GM12878 (cell line): ENCODE results near the gene FAM89B. TPM values are rescaled to one million over a fixed set of nuclear protein-coding genes. Genes with fewer than 3 reads are reported as not detected.

Experiments
- ATAC-seq: fragments of 200-7000 bp; cut with Tn5 transposase; 3 replicates; pipeline ENCODE4 v1.9.1; 2020; ENCODE audit warnings: mild to moderate bottlenecking, moderate library complexity
- BruUV-seq: library from RNA; stranded (reverse); fragments of 400-500 nt; replicated peaks from 2 replicates; lab custom pipeline; 2021; lab: Mats Ljungman, UMichigan
- CTCF ChIA-PET: fragments of 300-600 bp; sonication (Branson Sonifier 250); formaldehyde crosslinking; extraction: SDS; loops from one replicate; lab custom pipeline; 2021; ENCODE audit warnings: inconsistent platforms; lab: Yijun Ruan, JAX
- POLR2A ChIA-PET: fragments of 350-600 bp; formaldehyde crosslinking; extraction: SDS; loops from one replicate; lab custom pipeline; 2021; ENCODE audit warnings: inconsistent platforms; lab: Charles Lee
- RAD21 ChIA-PET: fragments of 300-600 bp; sonication (Branson Sonifier 250); formaldehyde crosslinking; loops from one replicate; lab custom pipeline; 2023; ENCODE audit warnings: antibody characterized with exemption; ENCODE audit not compliant: unreplicated experiment; lab: Charles Lee
- SMC1A ChIA-PET: fragments of 300-600 bp; sonication (Branson Sonifier 250); formaldehyde crosslinking; loops from one replicate; lab custom pipeline; 2023; ENCODE audit not compliant: unreplicated experiment, uncharacterized antibody; lab: Charles Lee
- DNase-seq: peaks from one replicate; pipeline ENCODE4 v3.0.0-alpha.2; 2011; ENCODE audit warnings: low read depth, low spot score
- FAIRE-seq: peaks from 3 replicates; lab custom pipeline; 2011; peaks lifted over from hg19 to GRCh38; lab: Jason Lieb, UNC
- H2AFZ ChIP-seq: 2 replicates; pipeline ENCODE4 v1.6.0; 2011; ENCODE audit warnings: low read depth, low read length, control low read depth; ENCODE audit not compliant: control insufficient read depth
- H3K27ac ChIP-seq: 2 replicates; pipeline ENCODE4 v1.5.1; 2011; ENCODE audit warnings: control low read depth; ENCODE audit not compliant: control insufficient read depth, insufficient read depth
- H3K27me3 ChIP-seq, 2 experiments: replicated peaks in 1 of 2; 2 replicates each; pipeline versions ENCODE4 v1.6.0 to v1.6.1; 2011; ENCODE audit warnings: low read length in 1 of 2; ENCODE audit not compliant: control insufficient read depth in 2 of 2, insufficient read depth in 2 of 2
- H3K36me3 ChIP-seq, 2 experiments: 2 replicates each; pipeline ENCODE4 v1.5.1; 2011; ENCODE audit warnings: low read length in 1 of 2; ENCODE audit not compliant: control insufficient read depth in 2 of 2, insufficient read depth in 2 of 2
- H3K4me1 ChIP-seq: 2 replicates; pipeline ENCODE4 v1.6.1; 2011; ENCODE audit warnings: mild to moderate bottlenecking, low read length, moderate library complexity, mixed read lengths; ENCODE audit not compliant: control insufficient read depth, insufficient read depth
- H3K4me2 ChIP-seq: 2 replicates; pipeline ENCODE4 v1.6.0; 2011; ENCODE audit warnings: control low read depth; ENCODE audit not compliant: control insufficient read depth, insufficient read depth
- H3K4me3 ChIP-seq: fragments of 200-600 bp; sonication (generic); 2 replicates; pipeline ENCODE4 v1.5.1; 2016
- H3K79me2 ChIP-seq: 2 replicates; pipeline ENCODE4 v1.6.0; 2011; ENCODE audit warnings: low read length; ENCODE audit not compliant: control insufficient read depth, insufficient read depth
- H3K9ac ChIP-seq: 2 replicates; pipeline ENCODE4 v1.8.0; 2011; ENCODE audit warnings: low read length, control low read depth, mixed read lengths; ENCODE audit not compliant: control insufficient read depth, insufficient read depth
- H3K9me3 ChIP-seq: replicated peaks from 3 replicates; pipeline ENCODE4 v1.5.1; 2011; ENCODE audit warnings: mild to moderate bottlenecking, low read length; ENCODE audit not compliant: control insufficient read depth, insufficient read depth
- H4K20me1 ChIP-seq: 2 replicates; pipeline ENCODE4 v1.6.0; 2011; ENCODE audit not compliant: control insufficient read depth, insufficient read depth
- ATF2 ChIP-seq: IDR thresholded peaks from 2 replicates; pipeline ENCODE4 v1.6.1; 2012; ENCODE audit warnings: low read length, inconsistent platforms
- CUX1 ChIP-seq: IDR thresholded peaks from 2 replicates; pipeline ENCODE4 v1.6.1; 2012; ENCODE audit warnings: improper control_type of control experiment, low read depth, low read length; ENCODE audit not compliant: insufficient replicate concordance
- MLLT1 ChIP-seq: fragments of 450-650 bp; IDR thresholded peaks from 2 replicates; pipeline ENCODE4 v1.6.1; 2016; ENCODE audit warnings: mild to moderate bottlenecking
- NR2F1 ChIP-seq: fragments of 450-650 bp; conservative IDR thresholded peaks from 2 replicates; pipeline ENCODE4 v1.6.1; 2017; ENCODE audit warnings: mild to moderate bottlenecking
- PAX5 ChIP-seq: IDR thresholded peaks from 2 replicates; pipeline ENCODE4 v1.6.1; 2011; ENCODE audit warnings: low read depth, low read length, borderline replicate concordance
- PML ChIP-seq: IDR thresholded peaks from 2 replicates; pipeline ENCODE4 v1.6.1; 2012; ENCODE audit warnings: low read length, inconsistent platforms
- POLR2A ChIP-seq: IDR thresholded peaks from 2 replicates; pipeline ENCODE4 v1.6.1; 2011; ENCODE audit warnings: low read depth, mild to moderate bottlenecking, low read length
- WGBS: methylation state at CpG from one replicate; pipeline ENCODE4 v1.1.6; 2016; ENCODE audit warnings: low lambda C conversion rate; ENCODE audit not compliant: insufficient replicate concordance, insufficient coverage; ENCODE audit errors: missing lambda C conversion rate; 5-methylcytosine and 5-hydroxymethylcytosine counted together
- in situ Hi-C: fragments of 300-500 bp; cut with MboI; formaldehyde crosslinking; loops from 9 replicates; pipeline ENCODE4 v1.14.3; 2018; ENCODE audit warnings: mixed read lengths
- intact Hi-C: fragments of 100-400 bp; cut with micrococcal nuclease; formaldehyde crosslinking; loops from one replicate; pipeline ENCODE4 v1.14.2; 2022; ENCODE audit not compliant: unreplicated experiment
- polyA plus RNA-seq, 11 experiments: library from polyadenylated mRNA; depleted of rRNA in 4 of 11; unstranded in 6 of 11; stranded (reverse) in 5 of 11; fragments of >200 nt; fragmentation: Nextera tagmentation in 4 of 11; fragmentation: Illumina TruSeq in 1 of 11; extraction: Ambion mirVana in 4 of 11; extraction: Trizol in 1 of 11; gene quantifications; 1 replicate in 1 of 11; 2 replicates in 10 of 11; pipeline versions ENCODE4 v1.2.1 to v1.2.3, GENCODE V29; 2011 to 2016; ENCODE audit warnings: inconsistent platforms in 2 of 11, missing spikeins in 2 of 11, low read depth in 1 of 11
- total RNA-seq, 4 experiments: library from RNA; depleted of rRNA in 3 of 4; stranded (reverse); fragments of >200 nt in 3 of 4; fragmentation: Illumina TruSeq in 1 of 4; extraction: Trizol in 1 of 4; gene quantifications; 2 replicates each; pipeline versions ENCODE4 v1.2.1 to v1.2.3, GENCODE V29; 2013 to 2021

FAM89B gene
- total and polyA plus RNA-seq, 10 of the 15 experiments (the other 5 are each of a cell fraction or from before 2014, with no cell fraction given): 0.34 to 36.7 (median 9.8) TPM

GRCh38 chr11:65579291-65579690 is 7.0 kb downstream of the FAM89B start (continued):
- no peak for TF ChIP-seq CUX1
- TF ChIP-seq ATF2: no peak

- ATAC-seq: no peak
- H3K4me1 ChIP-seq: peaks cover 13% of the 10 kb centered on the region
- WGBS: 97% methylated on average over 19 of the region's 19 CpGs
- H3K9ac ChIP-seq: no peak overlapping the region
- no peak overlapping the region for H2AFZ ChIP-seq
- H3K27me3 ChIP-seq: no peaks in the 10 kb centered on the region
- CTCF ChIA-PET: interaction anchor here (0.8 to 5.7 kb wide), 2 partner anchors 8 to 10 kb away, joined by 3 to 130 read pairs; partner anchors contain the start of gene ZNRD2
- H3K4me3 ChIP-seq: no peak overlapping the region
- H4K20me1 ChIP-seq: no peaks in the 10 kb centered on the region; the same call in 1 of the 2 replicates
- peaks cover 9 to 17% of the 10 kb centered on the region in 2 experiments; a peak in 3 of 4 replicates for H3K36me3 ChIP-seq
- RAD21 ChIA-PET: no interaction called here
- DNase-seq: no peak
- H3K9me3 ChIP-seq: no peaks in the 10 kb centered on the region
- FAIRE-seq: no peak
- H3K79me2 ChIP-seq: peaks cover 38% of the 10 kb centered on the region
- POLR2A ChIA-PET: interaction anchor here (0.6 kb wide), 1 partner anchor 209 kb away, joined by 4 read pairs; no protein-coding TSS in a partner anchor
- in situ Hi-C loops (no loop called here), intact Hi-C loops (no loop called here)
- no peak overlapping the region for H3K27ac ChIP-seq
- no peak overlapping the region for H3K4me2 ChIP-seq
- SMC1A ChIA-PET: no interaction called here
- TF ChIP-seq NR2F1: peak; percentile 33; the same call in 1 of the 2 replicates
- peak; percentile 23; the same call in 1 of the 2 replicates for TF ChIP-seq POLR2A
- TF ChIP-seq MLLT1: no peak
- TF ChIP-seq PAX5: no peak
- TF ChIP-seq PML: no peak
- BruUV-seq: no TSS peak
Observed at GRCh38 chr11:65580031-65580692, 7.8 kb downstream of the FAM89B start.
